Astrocyte (in vitro differentiated cells and primary cell): ENCODE results near the gene BFAR. TPM values are rescaled to one million over a fixed set of nuclear protein-coding genes. Genes with fewer than 3 reads are reported as not detected.
"Not testable (repeated sequence)": the region's sequence is repeated elsewhere in the genome, so short reads cannot be mapped to it uniquely, and the experiment has no call there.

Source experiments
- DNase-seq: peaks from one replicate; pipeline ENCODE4 v3.0.0-alpha.2; 2010; ENCODE audit warnings: low read depth
- FAIRE-seq: peaks from 2 replicates; lab custom pipeline; 2011; peaks lifted over from hg19 to GRCh38; lab: Jason Lieb, UNC
- H2AFZ ChIP-seq: 2 replicates; pipeline ENCODE4 v1.6.0; 2012; ENCODE audit warnings: low read depth, low read length, inconsistent platforms
- H3K27ac ChIP-seq: 2 replicates; pipeline ENCODE4 v1.5.1; 2011; ENCODE audit warnings: low read depth, low read length, inconsistent platforms
- H3K27me3 ChIP-seq: 2 replicates; pipeline ENCODE4 v1.6.0; 2011; ENCODE audit warnings: low read length, inconsistent platforms; ENCODE audit not compliant: insufficient read depth
- H3K36me3 ChIP-seq: 2 replicates; pipeline ENCODE4 v1.5.1; 2011; ENCODE audit warnings: low read length, inconsistent platforms; ENCODE audit not compliant: insufficient read depth
- H3K4me1 ChIP-seq: 2 replicates; pipeline ENCODE4 v1.5.1; 2011; ENCODE audit warnings: low read length, inconsistent platforms; ENCODE audit not compliant: insufficient read depth
- H3K4me2 ChIP-seq: 2 replicates; pipeline ENCODE4 v1.6.0; 2012; ENCODE audit warnings: low read length, inconsistent platforms
- H3K4me3 ChIP-seq: 2 replicates; pipeline ENCODE4 v1.5.1; 2011; ENCODE audit warnings: low read depth, mild to moderate bottlenecking, low read length, inconsistent platforms; ENCODE audit not compliant: insufficient read depth
- H3K79me2 ChIP-seq: 2 replicates; pipeline ENCODE4 v1.6.0; 2012; ENCODE audit warnings: mild to moderate bottlenecking, low read length, inconsistent platforms; ENCODE audit not compliant: insufficient read depth
- H3K9ac ChIP-seq: 2 replicates; pipeline ENCODE4 v1.6.0; 2012; ENCODE audit warnings: mild to moderate bottlenecking, low read length, inconsistent platforms
- H3K9me3 ChIP-seq: 2 replicates; pipeline ENCODE4 v1.5.1; 2012; ENCODE audit warnings: low read depth, mild to moderate bottlenecking, low read length, inconsistent platforms; ENCODE audit not compliant: insufficient read depth
- H4K20me1 ChIP-seq: 2 replicates; pipeline ENCODE4 v1.6.0; 2012; ENCODE audit warnings: low read length, inconsistent platforms; ENCODE audit not compliant: insufficient read depth
- H3K27ac Mint-ChIP-seq: one replicate; pipeline ENCODE4 v1.8.0; 2021; ENCODE audit warnings: mild to moderate bottlenecking, mixed read lengths; ENCODE audit not compliant: unreplicated experiment
- H3K27me3 Mint-ChIP-seq: one replicate; pipeline ENCODE4 v1.8.0; 2021; ENCODE audit warnings: low read depth, mixed read lengths; ENCODE audit not compliant: unreplicated experiment
- H3K36me3 Mint-ChIP-seq: one replicate; pipeline ENCODE4 v1.8.0; 2021; ENCODE audit warnings: low read depth, mixed read lengths; ENCODE audit not compliant: unreplicated experiment
- H3K4me1 Mint-ChIP-seq: one replicate; pipeline ENCODE4 v1.8.0; 2021; ENCODE audit warnings: low read depth, mixed read lengths; ENCODE audit not compliant: unreplicated experiment
- H3K4me3 Mint-ChIP-seq: one replicate; pipeline ENCODE4 v1.8.0; 2021; ENCODE audit warnings: mild to moderate bottlenecking, moderate library complexity, mixed read lengths; ENCODE audit not compliant: unreplicated experiment
- H3K9me3 Mint-ChIP-seq: one replicate; pipeline ENCODE4 v1.8.0; 2021; ENCODE audit warnings: mild to moderate bottlenecking, mixed read lengths; ENCODE audit not compliant: unreplicated experiment
- EZH2 ChIP-seq: IDR thresholded peaks from 2 replicates; pipeline ENCODE4 v1.6.1; 2012; ENCODE audit warnings: mild to moderate bottlenecking, low read length, inconsistent platforms; ENCODE audit not compliant: insufficient read depth
- total RNA-seq: library from RNA; stranded (reverse); gene quantifications from 2 replicates; pipeline ENCODE4 v1.2.1, GENCODE V29; 2021
- TF ChIP-seq, protein P1 (sequence below): IDR thresholded peaks from 2 replicates; pipeline ENCODE4 v1.5.1; 2011; ENCODE audit warnings: low read depth, mild to moderate bottlenecking, inconsistent platforms, low read length, moderate library complexity; ENCODE audit not compliant: insufficient read depth

Gene BFAR
- total RNA-seq, 1 donor from 2014 or later = 93.7 TPM

DNA sequence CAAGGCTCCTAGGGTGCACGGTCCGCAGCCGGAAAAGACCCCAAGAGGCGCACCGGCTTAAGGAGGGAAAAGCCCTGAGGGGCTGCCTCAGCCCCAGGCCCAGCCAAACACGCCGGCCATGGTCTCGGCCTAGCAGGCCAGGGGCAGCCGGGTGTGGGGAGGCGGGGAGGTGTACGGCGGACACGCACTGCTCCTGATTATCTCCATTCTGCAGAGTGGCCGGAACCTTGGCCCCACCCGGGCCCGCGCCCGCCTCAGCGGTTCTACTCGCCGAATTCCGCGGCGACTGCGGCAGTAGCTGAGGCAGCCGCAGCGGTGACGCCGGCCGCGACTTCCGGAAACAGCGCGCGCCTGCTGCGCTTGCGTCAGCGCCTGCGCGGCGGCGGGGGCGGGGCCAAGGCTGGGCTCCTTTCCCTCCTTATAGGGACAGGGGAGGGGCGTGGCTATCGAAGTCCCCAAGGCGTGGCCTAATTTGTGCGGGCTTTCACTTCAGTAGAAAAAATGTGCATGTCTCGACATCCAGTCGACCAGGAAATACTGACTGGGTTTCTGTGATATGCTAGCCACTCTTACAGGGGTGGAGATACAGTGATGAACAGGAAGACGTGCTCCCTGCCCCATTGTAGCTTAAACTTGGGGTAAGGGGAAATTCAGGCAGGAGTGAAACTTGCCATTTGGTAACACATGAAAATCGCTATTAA, 2.7 kb upstream of the BFAR start, which contains the start of gene PARN:
Gene PARN (minus strand): TSS at position 342 of the 701 bp plus-strand sequence. CDS start 135 bp downstream, at position 207.
- H3K27me3 ChIP-seq = no peaks in the 10 kb centered on the region
- peaks cover 16% of the 10 kb centered on the region for H3K4me1 ChIP-seq
- Mint-ChIP-seq H3K27ac (peak within 1 kb of the TSS; percentile 97), H3K36me3 (peaks cover 20% of the 10 kb centered on the region), H3K9me3 (no peaks in the 10 kb centered on the region), H3K4me1 (peaks cover 23% of the 10 kb centered on the region), H3K4me3 (peak within 1 kb of the TSS; percentile 97), H3K27me3 (no peaks in the 10 kb centered on the region)
- no peaks in the 10 kb centered on the region for H3K9me3 ChIP-seq
- peaks cover 4% of the 10 kb centered on the region for H3K36me3 ChIP-seq
- H3K4me3 ChIP-seq = peak within 1 kb of the TSS; percentile 86
- peaks cover 42% of the 10 kb centered on the region for H3K79me2 ChIP-seq
- H3K9ac ChIP-seq = peak within 1 kb of the TSS; percentile 95
- TF ChIP-seq EZH2 = no peak
- TF ChIP-seq, protein P1, sequence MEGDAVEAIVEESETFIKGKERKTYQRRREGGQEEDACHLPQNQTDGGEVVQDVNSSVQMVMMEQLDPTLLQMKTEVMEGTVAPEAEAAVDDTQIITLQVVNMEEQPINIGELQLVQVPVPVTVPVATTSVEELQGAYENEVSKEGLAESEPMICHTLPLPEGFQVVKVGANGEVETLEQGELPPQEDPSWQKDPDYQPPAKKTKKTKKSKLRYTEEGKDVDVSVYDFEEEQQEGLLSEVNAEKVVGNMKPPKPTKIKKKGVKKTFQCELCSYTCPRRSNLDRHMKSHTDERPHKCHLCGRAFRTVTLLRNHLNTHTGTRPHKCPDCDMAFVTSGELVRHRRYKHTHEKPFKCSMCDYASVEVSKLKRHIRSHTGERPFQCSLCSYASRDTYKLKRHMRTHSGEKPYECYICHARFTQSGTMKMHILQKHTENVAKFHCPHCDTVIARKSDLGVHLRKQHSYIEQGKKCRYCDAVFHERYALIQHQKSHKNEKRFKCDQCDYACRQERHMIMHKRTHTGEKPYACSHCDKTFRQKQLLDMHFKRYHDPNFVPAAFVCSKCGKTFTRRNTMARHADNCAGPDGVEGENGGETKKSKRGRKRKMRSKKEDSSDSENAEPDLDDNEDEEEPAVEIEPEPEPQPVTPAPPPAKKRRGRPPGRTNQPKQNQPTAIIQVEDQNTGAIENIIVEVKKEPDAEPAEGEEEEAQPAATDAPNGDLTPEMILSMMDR = no peak
- peaks cover 16% of the 10 kb centered on the region for H4K20me1 ChIP-seq
- peak within 1 kb of the TSS; percentile 92 for H3K27ac ChIP-seq
- peak; percentile 91 for DNase-seq
- H2AFZ ChIP-seq = peak within 1 kb of the TSS; percentile 82
- peak within 1 kb of the TSS; percentile 96 for H3K4me2 ChIP-seq
- no peak for FAIRE-seq

DNA sequence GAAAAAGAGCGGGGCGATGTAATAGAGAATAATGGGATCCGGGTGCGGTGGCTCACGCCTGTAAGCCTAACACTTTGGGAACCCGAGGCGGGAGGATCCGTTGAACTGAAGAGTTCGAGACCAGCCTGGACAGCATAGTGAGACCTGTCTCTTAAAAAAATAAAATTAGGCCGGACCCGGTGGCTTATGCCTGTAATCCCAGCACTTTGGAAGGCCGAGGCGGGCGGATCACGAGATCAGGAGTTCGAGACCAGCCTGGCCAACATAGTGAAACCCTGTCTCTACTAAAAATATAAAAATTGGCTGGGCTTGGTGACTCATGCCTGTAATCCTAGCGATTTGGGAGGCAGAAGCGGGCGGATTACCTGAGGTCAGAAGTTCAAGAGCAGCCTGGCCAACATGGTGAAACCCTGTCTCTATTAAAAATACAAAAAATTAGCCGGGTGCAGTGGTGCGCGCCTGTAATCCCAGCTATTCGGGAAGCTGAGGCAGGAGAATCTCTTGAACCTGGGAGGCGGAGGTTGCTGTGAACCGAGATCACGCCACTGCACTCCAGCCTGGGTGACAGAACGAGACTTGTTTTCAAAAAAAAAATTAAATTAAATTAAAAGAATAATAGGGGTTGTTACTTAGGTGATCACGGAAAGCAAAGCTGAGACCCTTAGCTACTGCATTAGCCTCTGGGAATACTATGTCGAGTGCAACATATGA, 2.0 kb upstream of the BFAR start:
- H3K4me3 Mint-ChIP-seq = peak overlapping the region; percentile 84
- peak overlapping the region; percentile 97 for H3K27ac Mint-ChIP-seq
- H3K4me1 Mint-ChIP-seq = peaks cover 26% of the 10 kb centered on the region
- H3K27me3 ChIP-seq, H3K27me3 Mint-ChIP-seq, FAIRE-seq, H3K36me3 ChIP-seq, H3K9me3 ChIP-seq, H3K9me3 Mint-ChIP-seq, DNase-seq: not testable (repeated sequence)
- Histone ChIP-seq H2AFZ (peak overlapping the region; percentile 76), H3K4me2 (peak overlapping the region; percentile 96), H3K4me3 (peak overlapping the region; percentile 86), H3K4me1 (peaks cover 16% of the 10 kb centered on the region), H3K79me2 (peaks cover 49% of the 10 kb centered on the region), H3K9ac (peak overlapping the region; percentile 95), H3K27ac (peak overlapping the region; percentile 92), H4K20me1 (peaks cover 23% of the 10 kb centered on the region)
- peaks cover 16% of the 10 kb centered on the region for H3K36me3 Mint-ChIP-seq

DNA sequence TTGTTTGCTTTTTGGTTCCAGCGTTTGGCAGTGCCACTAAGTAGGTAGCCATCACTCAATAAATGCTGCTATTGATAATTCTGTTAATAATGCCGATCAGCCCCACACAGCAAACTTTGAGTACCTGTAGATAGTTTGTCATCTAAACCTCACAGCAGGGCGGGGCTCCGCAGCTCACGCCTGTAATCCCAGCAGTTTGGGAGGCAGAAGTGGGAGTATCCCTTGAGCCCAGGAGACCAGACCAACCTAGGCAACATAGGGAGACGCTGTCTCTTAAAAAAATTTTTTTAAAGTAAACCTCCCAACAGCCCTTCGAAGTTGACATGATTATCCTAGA, 1.6 kb downstream of the BFAR start:
- H3K4me1 Mint-ChIP-seq = peaks cover 30% of the 10 kb centered on the region
- peak overlapping the region; percentile 98 for H3K4me3 Mint-ChIP-seq
- Histone ChIP-seq H3K79me2 (peaks cover 76% of the 10 kb centered on the region), H4K20me1 (peaks cover 56% of the 10 kb centered on the region), H3K4me2 (peak overlapping the region; percentile 97), H3K36me3 (peaks cover 15% of the 10 kb centered on the region), H2AFZ (no peak overlapping the region), H3K27me3 (no peaks in the 10 kb centered on the region), H3K9me3 (no peaks in the 10 kb centered on the region), H3K4me3 (peak overlapping the region; percentile 98), H3K27ac (no peak overlapping the region), H3K9ac (peak overlapping the region; percentile 95), H3K4me1 (peaks cover 11% of the 10 kb centered on the region)
- no peak for DNase-seq
- H3K27ac Mint-ChIP-seq = peak overlapping the region; percentile 91
- TF ChIP-seq, protein P1 = no peak
- no peak for TF ChIP-seq EZH2
- FAIRE-seq = no peak
- no peaks in the 10 kb centered on the region for H3K27me3 Mint-ChIP-seq
- H3K36me3 Mint-ChIP-seq = peaks cover 5% of the 10 kb centered on the region
- no peaks in the 10 kb centered on the region for H3K9me3 Mint-ChIP-seq
